Keratinocyte (primary cell): Measurements from ENCODE around the gene CTNNA2.

Source experiments
- EZH2 ChIP-seq: IDR thresholded peaks from one replicate; pipeline ENCODE4 v1.6.1; 2012; ENCODE audit warnings: inconsistent platforms, mild to moderate bottlenecking, low read length, moderate library complexity
- TF ChIP-seq, protein P1 (sequence below), 3 experiments: IDR thresholded peaks in 1 of 3; conservative IDR thresholded peaks in 1 of 3; optimal IDR thresholded peaks in 1 of 3; 2 replicates in 2 of 3; 3 replicates in 1 of 3; pipeline versions ENCODE3 to v1.5.1; 2011; ENCODE audit warnings: low read length in 3 of 3, mild to moderate bottlenecking in 3 of 3, moderate library complexity in 2 of 3, control low read depth in 1 of 3, inconsistent platforms in 1 of 3; ENCODE audit not compliant: insufficient read depth in 2 of 3; ENCODE audit errors: extremely low read depth in 1 of 3

DNA sequence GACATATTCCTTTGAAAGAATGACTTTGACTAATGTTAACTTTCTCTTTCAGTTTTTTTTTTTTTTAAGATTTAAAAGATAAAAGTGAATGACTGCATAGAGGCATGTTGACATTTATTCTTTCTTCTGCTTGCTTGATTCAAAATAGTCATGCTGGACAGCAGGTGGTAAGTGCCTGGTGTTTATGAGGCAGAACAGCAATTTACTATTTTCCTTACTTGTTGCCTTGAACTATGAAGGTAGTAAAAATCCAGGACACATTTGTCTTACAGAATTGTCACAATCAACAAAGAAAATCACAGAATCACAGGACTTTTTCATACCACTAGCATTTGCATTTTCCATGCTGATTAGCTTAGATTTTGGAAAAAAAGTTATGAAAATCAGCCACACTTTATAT lies 388.3 kb downstream of the CTNNA2 start:
- TF ChIP-seq, protein P1, sequence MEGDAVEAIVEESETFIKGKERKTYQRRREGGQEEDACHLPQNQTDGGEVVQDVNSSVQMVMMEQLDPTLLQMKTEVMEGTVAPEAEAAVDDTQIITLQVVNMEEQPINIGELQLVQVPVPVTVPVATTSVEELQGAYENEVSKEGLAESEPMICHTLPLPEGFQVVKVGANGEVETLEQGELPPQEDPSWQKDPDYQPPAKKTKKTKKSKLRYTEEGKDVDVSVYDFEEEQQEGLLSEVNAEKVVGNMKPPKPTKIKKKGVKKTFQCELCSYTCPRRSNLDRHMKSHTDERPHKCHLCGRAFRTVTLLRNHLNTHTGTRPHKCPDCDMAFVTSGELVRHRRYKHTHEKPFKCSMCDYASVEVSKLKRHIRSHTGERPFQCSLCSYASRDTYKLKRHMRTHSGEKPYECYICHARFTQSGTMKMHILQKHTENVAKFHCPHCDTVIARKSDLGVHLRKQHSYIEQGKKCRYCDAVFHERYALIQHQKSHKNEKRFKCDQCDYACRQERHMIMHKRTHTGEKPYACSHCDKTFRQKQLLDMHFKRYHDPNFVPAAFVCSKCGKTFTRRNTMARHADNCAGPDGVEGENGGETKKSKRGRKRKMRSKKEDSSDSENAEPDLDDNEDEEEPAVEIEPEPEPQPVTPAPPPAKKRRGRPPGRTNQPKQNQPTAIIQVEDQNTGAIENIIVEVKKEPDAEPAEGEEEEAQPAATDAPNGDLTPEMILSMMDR (optimal IDR thresholded peaks at IDR 0.05 in 1 of 3, IDR thresholded peaks at IDR 0.05 in 1 of 3, conservative IDR thresholded peaks at IDR 0.05 in 1 of 3; ENCODE audit: extremely low read depth in 1 of 3, insufficient read depth in 2 of 3, low read length in 3 of 3): no peak
- no peak for TF ChIP-seq EZH2
